Dendritic cell treated with granulocyte-macrophage colony-stimulating factor and Interleukin-4, amounts not matched to agents 40 ng/mL and 50 ng/mL, for 4 days (primary cell): ENCODE results near the gene STPG2.
"Not testable (repeated sequence)": the region's sequence is repeated elsewhere in the genome, so short reads cannot be mapped to it uniquely, and the experiment has no call there.

Experiments used
- H3K27ac Mint-ChIP-seq: one replicate; pipeline ENCODE4 v1.8.0; 2022; ENCODE audit warnings: mild to moderate bottlenecking, mixed read lengths
- H3K27me3 Mint-ChIP-seq: one replicate; pipeline ENCODE4 v1.8.0; 2022; ENCODE audit warnings: mild to moderate bottlenecking, mixed read lengths
- H3K36me3 Mint-ChIP-seq: one replicate; pipeline ENCODE4 v1.8.0; 2022; ENCODE audit warnings: low read depth, mixed read lengths
- H3K4me1 Mint-ChIP-seq: one replicate; pipeline ENCODE4 v1.8.0; 2022; ENCODE audit warnings: low read depth, mixed read lengths
- H3K4me3 Mint-ChIP-seq: one replicate; pipeline ENCODE4 v1.8.0; 2022; ENCODE audit warnings: mild to moderate bottlenecking, moderate library complexity, mixed read lengths
- H3K9me3 Mint-ChIP-seq: one replicate; pipeline ENCODE4 v1.8.0; 2022; ENCODE audit warnings: mixed read lengths
- intact Hi-C: fragments of 100-400 bp; cut with micrococcal nuclease; formaldehyde crosslinking; loops from one replicate; pipeline ENCODE4 v1.15.0; 2022

STPG2 gene

DNA sequence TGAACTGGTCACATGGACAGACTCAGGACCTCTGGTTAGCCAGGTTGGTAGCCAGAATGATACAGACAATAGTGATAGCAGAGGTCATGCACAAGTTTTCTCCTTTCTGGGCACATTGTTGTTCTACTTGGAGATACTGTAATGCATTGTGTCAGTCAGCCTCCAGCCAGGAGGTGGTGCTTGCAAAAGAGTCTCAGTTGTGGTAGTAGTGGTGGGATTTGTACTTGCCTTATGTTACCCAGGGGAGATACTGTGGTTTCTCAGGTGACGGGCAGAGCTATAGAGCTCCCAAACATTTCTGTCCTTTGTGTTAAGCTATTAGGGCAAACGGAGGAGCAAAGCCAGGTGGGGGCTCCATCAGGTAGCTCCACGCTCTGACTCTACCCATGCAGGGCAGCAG, 190.5 kb downstream of the STPG2 start:
- H3K9me3 Mint-ChIP-seq: peaks cover 68% of the 10 kb centered on the region
- intact Hi-C loops: no loop called here
- no peak overlapping the region for H3K27ac Mint-ChIP-seq
- no peak overlapping the region for H3K4me3 Mint-ChIP-seq
- H3K36me3 Mint-ChIP-seq: no peaks in the 10 kb centered on the region
- no peaks in the 10 kb centered on the region for H3K4me1 Mint-ChIP-seq
- no peaks in the 10 kb centered on the region for H3K27me3 Mint-ChIP-seq

DNA sequence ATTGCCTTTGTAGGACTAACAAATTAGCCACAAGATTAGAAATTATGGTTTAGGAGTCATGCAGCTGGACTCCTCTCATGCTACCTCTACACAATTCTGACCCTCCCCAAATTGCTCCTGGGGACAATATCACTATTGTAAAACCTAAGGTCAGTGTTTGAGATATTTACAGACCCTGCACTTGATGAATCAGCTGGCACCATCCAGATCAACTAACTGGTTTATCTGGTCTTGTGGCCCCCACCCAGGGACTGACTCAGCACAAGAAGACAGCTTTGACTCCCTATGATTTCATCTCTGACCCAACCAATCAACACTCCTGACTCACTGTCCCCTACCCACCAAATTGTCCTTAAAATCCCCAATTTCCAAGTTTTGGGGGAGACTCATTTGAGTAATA, 192.4 kb downstream of the STPG2 start:
- Mint-ChIP-seq H3K4me3 (no peak overlapping the region), H3K9me3 (peaks cover 69% of the 10 kb centered on the region), H3K4me1 (no peaks in the 10 kb centered on the region), H3K36me3 (no peaks in the 10 kb centered on the region), H3K27me3 (no peaks in the 10 kb centered on the region), H3K27ac (no peak overlapping the region)
- intact Hi-C loops: no loop called here

DNA sequence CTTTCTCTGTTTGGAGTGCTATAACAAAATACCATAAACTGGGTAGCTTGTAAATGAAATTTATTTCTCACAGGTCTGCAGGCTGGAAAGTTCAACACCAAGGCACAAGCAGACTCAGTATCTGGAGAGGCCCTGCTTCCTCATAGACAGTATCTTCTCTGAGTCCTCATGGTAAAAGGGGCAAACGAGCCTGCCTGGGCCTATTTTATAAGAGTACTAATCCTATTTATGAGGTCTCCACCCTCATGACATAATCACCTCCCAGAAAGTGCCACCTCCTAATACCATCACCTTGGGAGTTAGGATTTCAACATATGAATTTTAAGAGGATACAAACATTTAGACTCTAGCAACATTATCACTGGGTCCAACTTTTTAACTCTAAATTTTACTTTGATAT, 200.3 kb downstream of the STPG2 start:
- Mint-ChIP-seq H3K4me3 (no peak overlapping the region), H3K4me1 (no peaks in the 10 kb centered on the region), H3K36me3 (no peaks in the 10 kb centered on the region), H3K27me3 (no peaks in the 10 kb centered on the region), H3K27ac (no peak overlapping the region), H3K9me3 (peaks cover 51% of the 10 kb centered on the region)
- intact Hi-C loops: no loop called here

DNA sequence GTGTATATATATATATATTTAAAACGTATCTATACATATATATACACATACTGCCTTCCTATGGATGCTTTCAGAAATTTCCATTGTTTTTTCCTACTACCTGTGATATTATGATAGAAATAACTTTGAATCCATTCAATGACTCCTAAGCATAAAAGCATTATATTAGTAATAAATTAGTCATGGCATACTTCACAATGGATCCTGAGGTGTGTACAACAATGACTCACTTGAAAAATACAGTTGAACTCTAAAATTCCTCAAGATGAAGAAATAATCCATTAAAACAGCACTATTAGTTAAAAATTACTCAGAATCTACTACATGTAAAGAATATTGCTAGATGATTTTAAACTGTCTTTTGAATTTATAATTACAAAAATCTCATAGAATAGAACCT, 201.1 kb downstream of the STPG2 start:
- intact Hi-C loops: no loop called here
- H3K4me1 Mint-ChIP-seq: no peaks in the 10 kb centered on the region
- H3K27me3 Mint-ChIP-seq: no peaks in the 10 kb centered on the region
- H3K36me3 Mint-ChIP-seq: no peaks in the 10 kb centered on the region
- no peak overlapping the region for H3K4me3 Mint-ChIP-seq
- peaks cover 52% of the 10 kb centered on the region for H3K9me3 Mint-ChIP-seq
- H3K27ac Mint-ChIP-seq: no peak overlapping the region

DNA sequence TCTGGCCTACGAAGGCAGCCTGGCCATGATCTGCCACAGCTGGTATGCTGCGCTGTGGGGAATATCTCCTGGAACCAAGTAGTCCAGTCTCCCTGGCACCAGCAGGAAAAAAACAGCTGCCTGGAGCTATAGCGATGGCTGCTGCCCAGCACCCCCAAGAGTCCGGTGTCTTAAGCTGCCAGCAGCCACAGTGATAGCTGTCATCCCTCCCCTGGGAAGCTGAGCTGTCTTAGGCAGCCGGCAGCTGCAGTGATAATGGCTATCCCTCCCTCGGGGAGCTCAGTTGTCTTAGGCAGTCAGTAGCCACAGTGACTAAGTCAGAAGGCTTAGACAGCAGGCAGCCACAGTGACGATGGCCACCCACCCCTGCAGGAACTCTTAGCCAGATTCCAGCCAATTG, 205.1 kb downstream of the STPG2 start:
- H3K9me3 Mint-ChIP-seq: peaks cover 65% of the 10 kb centered on the region
- no peak overlapping the region for H3K4me3 Mint-ChIP-seq
- H3K27me3 Mint-ChIP-seq: no peaks in the 10 kb centered on the region
- H3K27ac Mint-ChIP-seq: no peak overlapping the region
- no peaks in the 10 kb centered on the region for H3K4me1 Mint-ChIP-seq
- H3K36me3 Mint-ChIP-seq: no peaks in the 10 kb centered on the region
- intact Hi-C loops: no loop called here

DNA sequence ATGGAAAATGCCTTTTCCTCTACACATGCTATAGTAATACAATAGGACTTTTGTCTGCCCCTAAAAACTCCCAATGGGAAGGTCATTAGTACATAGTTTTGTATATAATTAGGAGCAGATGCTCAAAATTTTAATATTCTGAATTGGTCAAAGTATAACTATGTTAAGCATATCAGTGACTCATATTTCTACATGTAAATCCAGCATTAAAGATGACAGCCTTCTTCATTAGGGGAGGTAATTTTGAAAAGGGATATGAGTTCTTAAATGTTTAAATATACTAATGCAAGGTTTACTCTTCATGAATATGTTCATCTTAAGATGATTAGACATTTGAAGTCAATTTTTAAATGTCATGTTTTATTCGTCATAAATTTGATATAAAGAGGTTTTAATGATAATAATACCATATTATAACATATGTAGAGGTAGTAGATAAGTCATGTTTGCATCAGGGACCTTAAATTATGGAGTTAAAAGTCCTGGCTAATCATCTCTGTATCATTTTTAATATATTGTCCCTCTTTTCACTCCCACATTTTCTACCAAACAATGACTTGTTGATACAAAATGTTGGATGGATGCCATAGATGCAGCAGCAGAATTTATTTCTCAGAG, 218.8 kb downstream of the STPG2 start:
- no peak overlapping the region for H3K27ac Mint-ChIP-seq
- peaks cover 41% of the 10 kb centered on the region for H3K9me3 Mint-ChIP-seq
- H3K4me3 Mint-ChIP-seq: no peak overlapping the region
- no peaks in the 10 kb centered on the region for H3K36me3 Mint-ChIP-seq
- no peaks in the 10 kb centered on the region for H3K27me3 Mint-ChIP-seq
- no peaks in the 10 kb centered on the region for H3K4me1 Mint-ChIP-seq
- intact Hi-C loops: no loop called here

DNA sequence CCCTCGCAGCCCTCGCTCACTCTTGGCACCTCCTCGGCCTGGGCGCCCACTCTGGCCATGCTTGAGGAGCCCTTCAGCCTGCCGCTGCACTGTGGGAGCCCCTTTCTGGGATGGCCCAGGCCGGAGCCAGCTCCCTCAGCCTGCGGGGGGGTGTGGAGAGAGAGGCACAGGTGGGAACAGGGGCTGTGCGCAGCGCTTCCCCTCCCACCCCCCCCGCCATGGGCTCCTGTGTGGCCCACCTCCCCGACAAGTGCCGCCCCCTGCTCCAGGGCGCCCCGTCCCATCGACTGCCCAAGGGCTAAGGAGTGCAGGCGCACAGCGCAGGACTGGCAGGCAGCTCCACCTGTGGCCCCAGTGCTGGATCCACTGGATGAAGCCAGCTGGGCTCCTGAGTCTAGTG, 220.2 kb downstream of the STPG2 start:
- Mint-ChIP-seq H3K27ac (no peak overlapping the region), H3K9me3 (peaks cover 41% of the 10 kb centered on the region), H3K36me3 (no peaks in the 10 kb centered on the region), H3K4me3 (no peak overlapping the region), H3K4me1 (no peaks in the 10 kb centered on the region), H3K27me3 (no peaks in the 10 kb centered on the region)
- intact Hi-C loops: no loop called here

DNA sequence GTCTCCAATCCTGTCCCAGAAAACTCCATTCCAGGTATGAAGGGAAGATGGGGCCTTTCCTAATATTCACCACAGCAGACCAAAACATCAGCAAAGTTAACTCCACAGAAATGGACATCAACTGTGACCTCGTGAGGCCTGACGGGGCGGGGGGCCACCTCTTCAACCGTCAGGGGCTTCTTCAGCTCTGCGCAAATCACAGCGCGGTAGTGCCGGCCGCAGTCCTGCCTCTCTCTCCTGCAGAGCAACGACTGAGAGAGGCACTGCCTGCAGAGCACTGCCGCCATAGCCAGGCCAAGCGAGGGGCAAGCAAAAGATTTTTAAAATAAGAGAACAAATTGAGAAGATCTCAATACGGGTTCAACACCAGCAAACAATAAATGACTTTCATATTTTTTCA, 226.2 kb downstream of the STPG2 start:
- no peaks in the 10 kb centered on the region for H3K4me1 Mint-ChIP-seq
- peaks cover 54% of the 10 kb centered on the region for H3K9me3 Mint-ChIP-seq

DNA sequence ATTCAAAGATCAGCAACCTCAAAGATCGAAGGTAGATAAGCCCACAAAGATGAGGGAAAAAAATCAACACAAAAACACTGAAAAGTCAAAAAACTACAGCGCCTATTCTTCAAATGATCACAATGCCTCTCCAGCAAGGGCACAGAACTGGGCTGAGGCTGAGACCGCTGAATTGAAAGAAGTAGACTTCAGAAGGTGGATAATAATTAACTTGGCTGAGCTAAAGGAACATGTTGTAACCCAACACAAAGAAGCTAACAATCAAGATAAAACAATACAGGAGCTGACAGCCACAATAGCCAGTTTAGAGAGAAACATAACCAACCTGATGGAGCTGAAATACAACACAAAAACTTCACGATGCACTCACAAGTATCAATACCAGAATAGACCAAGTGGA, 231.1 kb downstream of the STPG2 start:
- H3K4me3 Mint-ChIP-seq: no peak overlapping the region
- no peaks in the 10 kb centered on the region for H3K36me3 Mint-ChIP-seq
- H3K4me1 Mint-ChIP-seq: no peaks in the 10 kb centered on the region
- peaks cover 37% of the 10 kb centered on the region for H3K9me3 Mint-ChIP-seq
- H3K27ac Mint-ChIP-seq: no peak overlapping the region
- intact Hi-C loops: no loop called here
- no peaks in the 10 kb centered on the region for H3K27me3 Mint-ChIP-seq

More for the DNA sequence above, 226.2 kb downstream of the STPG2 start:
- H3K27ac Mint-ChIP-seq: no peak overlapping the region
- no peaks in the 10 kb centered on the region for H3K27me3 Mint-ChIP-seq
- H3K4me3 Mint-ChIP-seq: no peak overlapping the region
- intact Hi-C loops: no loop called here
- H3K36me3 Mint-ChIP-seq: no peaks in the 10 kb centered on the region

DNA sequence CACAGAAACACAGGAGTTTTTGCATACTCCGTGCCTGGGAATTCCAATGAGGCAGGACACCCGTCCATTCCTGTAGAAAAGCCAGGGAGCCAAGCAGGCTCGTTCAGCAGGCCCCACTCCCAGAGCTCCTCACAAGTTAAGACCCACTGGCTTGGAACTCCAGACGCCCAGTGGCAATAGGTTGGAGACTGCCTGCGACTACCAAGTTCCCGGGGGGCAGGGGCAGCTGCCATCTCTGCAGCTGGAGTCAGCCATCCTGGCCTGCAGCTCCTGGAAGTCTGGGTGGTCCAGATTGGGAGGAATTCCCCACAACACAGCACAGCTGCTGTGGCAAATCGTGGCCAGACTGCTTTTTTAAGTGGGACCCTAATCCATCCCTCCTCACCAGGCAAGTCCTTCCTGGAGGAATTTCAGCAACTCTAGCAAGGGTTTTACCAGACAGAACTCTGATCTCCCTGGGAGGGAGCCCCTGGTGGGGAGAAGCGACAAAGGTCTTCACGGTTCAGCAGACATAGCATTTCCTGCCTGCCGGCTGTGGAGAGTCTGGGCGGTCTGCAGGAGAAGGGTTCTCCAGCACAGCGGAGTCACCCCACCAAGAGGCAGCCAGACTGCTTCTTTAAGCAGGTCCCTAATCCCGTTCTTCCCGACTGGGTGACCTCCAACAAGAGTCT, 231.9 kb downstream of the STPG2 start:
- Mint-ChIP-seq H3K9me3 (peaks cover 29% of the 10 kb centered on the region), H3K4me3 (no peak overlapping the region), H3K27ac (no peak overlapping the region), H3K36me3 (no peaks in the 10 kb centered on the region), H3K4me1 (no peaks in the 10 kb centered on the region), H3K27me3 (no peaks in the 10 kb centered on the region)
- intact Hi-C loops: no loop called here

DNA sequence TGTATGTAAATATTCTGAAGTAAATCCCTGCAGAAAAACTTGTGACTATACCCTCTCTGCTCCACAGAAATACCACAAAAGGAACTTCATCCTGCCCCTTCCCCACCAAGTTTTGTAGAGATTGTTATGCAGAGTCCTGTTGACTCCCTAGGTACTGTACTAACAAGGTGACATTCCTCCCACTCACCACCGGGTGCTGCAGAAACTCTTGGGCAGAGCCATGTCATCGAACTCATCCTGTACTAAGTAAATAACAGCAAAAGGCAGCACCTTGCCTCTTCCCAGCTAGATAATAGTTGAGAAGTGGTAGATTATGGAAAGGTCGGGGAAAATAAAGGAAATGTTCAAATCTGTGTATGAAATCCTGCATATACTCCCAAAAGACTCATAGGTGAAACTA, 233.3 kb downstream of the STPG2 start:
- Mint-ChIP-seq H3K9me3 (peaks cover 27% of the 10 kb centered on the region), H3K4me3 (no peak overlapping the region), H3K36me3 (no peaks in the 10 kb centered on the region), H3K27me3 (no peaks in the 10 kb centered on the region), H3K4me1 (no peaks in the 10 kb centered on the region), H3K27ac (no peak overlapping the region)
- intact Hi-C loops: no loop called here

DNA sequence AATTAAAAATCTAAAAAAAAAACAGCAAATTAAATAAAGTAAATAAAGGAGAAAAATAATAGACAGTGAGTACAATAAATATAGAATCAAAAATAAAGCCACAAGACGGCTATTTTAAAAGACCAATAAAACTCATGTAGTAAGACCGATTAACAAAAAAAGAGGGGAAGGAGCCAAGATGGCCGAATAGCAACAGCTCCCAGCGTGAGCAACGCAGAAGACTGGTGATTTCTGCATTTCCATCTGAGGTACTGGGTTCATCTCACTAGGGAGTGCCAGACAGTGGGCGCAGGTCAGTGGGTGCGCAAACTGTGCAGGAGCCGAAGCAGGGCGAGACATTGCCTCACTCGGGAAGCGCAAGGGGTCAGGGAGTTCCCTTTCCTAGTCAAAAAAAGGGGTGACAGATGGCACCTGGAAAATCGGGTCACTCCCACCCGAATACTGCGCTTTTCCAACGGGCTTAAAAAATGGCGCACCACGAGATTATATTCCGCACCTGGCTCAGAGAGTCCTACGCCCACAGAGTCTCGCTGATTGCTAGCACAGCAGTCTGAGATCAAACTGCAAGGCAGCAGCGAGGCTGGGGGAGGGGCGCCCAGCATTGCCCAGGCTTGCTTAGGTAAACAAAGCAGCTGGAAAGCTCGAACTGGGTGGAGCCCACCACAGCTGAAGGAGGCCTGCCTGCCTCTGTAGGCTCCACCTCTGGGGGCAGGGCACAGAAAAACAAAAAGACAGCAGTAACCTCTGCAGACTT, 239.7 kb downstream of the STPG2 start:
- H3K4me3 Mint-ChIP-seq, H3K27ac Mint-ChIP-seq, intact Hi-C loops, H3K27me3 Mint-ChIP-seq, H3K4me1 Mint-ChIP-seq, H3K36me3 Mint-ChIP-seq: not testable (repeated sequence)
- H3K9me3 Mint-ChIP-seq: peaks cover 52% of the 10 kb centered on the region

DNA sequence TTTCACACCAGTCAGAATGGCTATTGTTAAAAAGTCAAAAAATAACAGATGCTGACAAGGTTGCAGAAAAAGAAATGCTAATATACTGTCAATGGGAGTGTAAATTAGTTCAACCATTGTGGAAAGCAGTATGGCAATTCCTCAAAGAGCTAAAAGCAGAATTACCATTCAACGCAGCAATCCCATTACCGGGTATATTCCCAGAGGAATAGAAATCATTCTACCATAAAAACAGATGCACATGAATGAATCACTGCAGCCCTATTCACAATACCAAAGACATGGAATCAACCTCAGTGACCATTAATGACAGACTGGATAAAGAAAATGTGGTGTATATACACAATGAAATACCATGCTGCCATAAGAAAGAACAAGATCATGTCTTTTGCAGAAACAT, 243.0 kb downstream of the STPG2 start:
- H3K4me1 Mint-ChIP-seq: no peaks in the 10 kb centered on the region
- intact Hi-C loops: no loop called here
- no peak overlapping the region for H3K27ac Mint-ChIP-seq
- no peak overlapping the region for H3K4me3 Mint-ChIP-seq
- H3K27me3 Mint-ChIP-seq: no peaks in the 10 kb centered on the region
- peaks cover 49% of the 10 kb centered on the region for H3K9me3 Mint-ChIP-seq
- H3K36me3 Mint-ChIP-seq: no peaks in the 10 kb centered on the region

DNA sequence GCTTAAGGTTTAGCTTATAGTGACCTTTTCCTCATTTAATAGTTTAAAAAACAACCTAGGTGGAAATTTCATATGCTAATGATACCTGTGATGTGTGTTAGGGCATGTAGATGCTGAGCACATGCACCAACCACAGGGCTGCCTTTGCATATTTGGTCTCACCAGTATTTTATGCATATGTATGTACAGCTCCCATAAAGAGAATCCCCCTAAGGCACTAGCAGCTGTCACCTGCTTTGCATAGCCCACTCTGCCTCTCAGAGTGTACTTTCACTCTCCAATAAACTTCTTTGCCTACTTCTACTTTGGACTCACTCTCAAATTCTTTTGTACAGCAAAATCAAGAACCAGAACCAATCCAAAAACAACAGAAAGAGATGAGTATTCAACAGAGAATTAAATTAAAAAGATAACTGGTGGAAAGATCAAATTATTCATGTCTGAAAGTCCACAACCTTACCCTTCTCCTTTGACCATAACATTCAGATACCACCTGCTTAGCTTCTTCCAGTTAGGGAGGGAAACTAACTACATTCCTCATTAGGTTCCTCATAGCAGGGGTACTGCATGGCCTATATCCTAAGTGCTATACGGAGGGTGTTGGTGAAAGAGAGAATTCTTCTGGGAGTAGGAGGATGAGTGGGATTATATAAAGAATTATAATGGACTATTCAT, 250.5 kb downstream of the STPG2 start:
- H3K9me3 Mint-ChIP-seq: peaks cover 33% of the 10 kb centered on the region
- no peak overlapping the region for H3K27ac Mint-ChIP-seq
- no peak overlapping the region for H3K4me3 Mint-ChIP-seq
- H3K36me3 Mint-ChIP-seq: no peaks in the 10 kb centered on the region
- intact Hi-C loops: no loop called here
- H3K4me1 Mint-ChIP-seq: no peaks in the 10 kb centered on the region
- no peaks in the 10 kb centered on the region for H3K27me3 Mint-ChIP-seq
